SK-N-SH (cell line): ENCODE data around the gene CRACR2A. TPM values are rescaled to one million over a fixed set of nuclear protein-coding genes. Genes with fewer than 3 reads are reported as not detected.

Experiments used
- CTCF ChIA-PET: fragments of 300-600, 350-600 bp; formaldehyde crosslinking; extraction: SDS; loops from one replicate; lab custom pipeline; 2021; lab: Yijun Ruan, JAX
- POLR2A ChIA-PET: fragments of 350-600 bp; sonication (Branson Sonifier 250); formaldehyde crosslinking; extraction: SDS; loops from one replicate; lab custom pipeline; 2020; ENCODE audit warnings: antibody characterized with exemption, inconsistent platforms; lab: Yijun Ruan, JAX
- DNase-seq: peaks from one replicate; pipeline ENCODE4 v3.0.0; 2012
- H2AFZ ChIP-seq: fragments of 200-600 bp; sonication (generic); 2 replicates; pipeline ENCODE4 v1.8.1; 2016; ENCODE audit warnings: antibody characterized with exemption, mild to moderate bottlenecking, low read depth
- H3F3A ChIP-seq: fragments of 200-600 bp; sonication (generic); replicated peaks from 2 replicates; pipeline ENCODE3; 2016; ENCODE audit warnings: antibody characterized with exemption, mild to moderate bottlenecking; ENCODE audit not compliant: insufficient read depth
- H3K27ac ChIP-seq, 2 experiments: fragments of 200-500 bp in 1 of 2; fragments of 200-600 bp in 1 of 2; sonication (Bioruptor generic) in 1 of 2; sonication (generic), shearing (Covaris generic) in 1 of 2; 2 replicates each; pipeline versions ENCODE4 v1.5.1 to v1.6.1; 2014 to 2016; ENCODE audit warnings: low read depth in 2 of 2, inconsistent platforms in 1 of 2, low read length in 1 of 2, mild to moderate bottlenecking in 1 of 2, mixed read lengths in 1 of 2
- H3K27me3 ChIP-seq: fragments of 200-600 bp; sonication (generic), shearing (Covaris generic); 2 replicates; pipeline ENCODE4 v1.6.1; 2016; ENCODE audit warnings: mixed run types; ENCODE audit not compliant: insufficient read depth
- H3K36me3 ChIP-seq, 2 experiments: fragments of 200-500 bp in 1 of 2; fragments of 200-600 bp in 1 of 2; sonication (Bioruptor generic) in 1 of 2; sonication (generic) in 1 of 2; replicated peaks in 1 of 2; 2 replicates each; pipeline versions ENCODE3 to v1.5.1; 2014 to 2016; ENCODE audit warnings: low read length in 1 of 2, mild to moderate bottlenecking in 1 of 2; ENCODE audit not compliant: insufficient read depth in 2 of 2, control insufficient read depth in 1 of 2
- H3K4me1 ChIP-seq, 2 experiments: fragments of 200-500 bp in 1 of 2; fragments of 200-600 bp in 1 of 2; sonication (Bioruptor generic) in 1 of 2; sonication (generic), shearing (Covaris generic) in 1 of 2; 2 replicates each; pipeline versions ENCODE4 v1.5.1 to v1.6.1; 2014 to 2016; ENCODE audit warnings: low read depth in 1 of 2, low read length in 1 of 2, mixed run types in 1 of 2; ENCODE audit not compliant: insufficient read depth in 2 of 2, control insufficient read depth in 1 of 2
- H3K4me2 ChIP-seq: fragments of 200-600 bp; sonication (generic), shearing (Covaris generic); 2 replicates; pipeline ENCODE4 v1.6.1; 2017; ENCODE audit warnings: mixed run types
- H3K4me3 ChIP-seq, 2 experiments: fragments of 200-500 bp in 1 of 2; fragments of 200-600 bp in 1 of 2; sonication (Bioruptor generic) in 1 of 2; sonication (generic), shearing (Covaris generic) in 1 of 2; 2 replicates each; pipeline versions ENCODE4 v1.5.1 to v1.8.1; 2014 to 2016; ENCODE audit warnings: low read depth in 2 of 2, inconsistent platforms in 1 of 2, low read length in 1 of 2, mild to moderate bottlenecking in 1 of 2, mixed read lengths in 1 of 2, moderate library complexity in 1 of 2
- H3K79me2 ChIP-seq: fragments of 200-600 bp; sonication (generic); 2 replicates; pipeline ENCODE4 v1.8.1; 2017; ENCODE audit warnings: mild to moderate bottlenecking; ENCODE audit not compliant: insufficient read depth
- H3K9ac ChIP-seq: fragments of 200-600 bp; sonication (generic); 2 replicates; pipeline ENCODE4 v1.6.1; 2017; ENCODE audit warnings: mixed run types
- H3K9me2 ChIP-seq: fragments of 200-600 bp; sonication (generic); 2 replicates; pipeline ENCODE4 v1.6.1; 2017; ENCODE audit warnings: mixed run types
- H3K9me3 ChIP-seq: fragments of 200-600 bp; sonication (generic); 2 replicates; pipeline ENCODE4 v1.6.1; 2017; ENCODE audit warnings: mixed run types, mild to moderate bottlenecking, moderate library complexity
- H4K20me1 ChIP-seq: fragments of 200-600 bp; sonication (generic); 2 replicates; pipeline ENCODE4 v1.6.1; 2017; ENCODE audit warnings: mild to moderate bottlenecking, mixed run types; ENCODE audit not compliant: insufficient read depth
- CHD2 ChIP-seq: fragments of 150-350 bp; IDR thresholded peaks from 2 replicates; pipeline ENCODE4 v1.6.1; 2018; ENCODE audit warnings: low read length; ENCODE audit not compliant: partially characterized antibody
- ELF1 ChIP-seq: IDR thresholded peaks from 2 replicates; pipeline ENCODE4 v1.4.0; 2012
- EZH2phosphoT487 ChIP-seq: fragments of 200-600 bp; sonication (generic); IDR thresholded peaks from 2 replicates; pipeline ENCODE4 v1.6.1; 2017; ENCODE audit warnings: low read depth, mixed run types, mild to moderate bottlenecking, antibody characterized with exemption, moderate library complexity, borderline replicate concordance
- FOSL2 ChIP-seq: IDR thresholded peaks from 2 replicates; pipeline ENCODE4 v1.4.0; 2012; ENCODE audit warnings: low read depth, mild to moderate bottlenecking, moderate library complexity, borderline replicate concordance
- GABPA ChIP-seq: IDR thresholded peaks from 2 replicates; pipeline ENCODE4 v1.4.0; 2012; ENCODE audit warnings: low read depth, mild to moderate bottlenecking
- GATA2 ChIP-seq: sonication (generic); formaldehyde crosslinking; IDR thresholded peaks from 2 replicates; pipeline ENCODE4 v1.5.0; 2020; ENCODE audit warnings: mild to moderate bottlenecking, missing genetic modification reagents
- IRF3 ChIP-seq: fragments of 150-350 bp; IDR thresholded peaks from 2 replicates; pipeline ENCODE4 v1.6.1; 2016; ENCODE audit warnings: mild to moderate bottlenecking, low read depth, low read length
- JUND ChIP-seq: IDR thresholded peaks from 2 replicates; pipeline ENCODE4 v1.4.0; 2012
- MAX ChIP-seq: IDR thresholded peaks from 2 replicates; pipeline ENCODE4 v1.4.0; 2012; ENCODE audit warnings: low read depth
- MEF2A ChIP-seq: IDR thresholded peaks from 2 replicates; pipeline ENCODE4 v1.4.0; 2012; ENCODE audit warnings: low read depth, borderline replicate concordance
- MXI1 ChIP-seq: IDR thresholded peaks from 2 replicates; pipeline ENCODE4 v1.6.1; 2012; ENCODE audit warnings: mild to moderate bottlenecking, low read depth, low read length, improper control_type of control experiment
- NRF1 ChIP-seq: IDR thresholded peaks from 2 replicates; pipeline ENCODE4 v1.6.1; 2012; ENCODE audit warnings: low read depth, mild to moderate bottlenecking, low read length
- PBX3 ChIP-seq: IDR thresholded peaks from 2 replicates; pipeline ENCODE4; 2012
- RAD21 ChIP-seq: IDR thresholded peaks from 2 replicates; pipeline ENCODE4 v1.6.1; 2012; ENCODE audit warnings: mild to moderate bottlenecking, low read length
- RCOR1 ChIP-seq: fragments of 150-350 bp; IDR thresholded peaks from 2 replicates; pipeline ENCODE4 v1.6.1; 2017; ENCODE audit warnings: antibody characterized with exemption, low read length
- RFX5 ChIP-seq: IDR thresholded peaks from 2 replicates; pipeline ENCODE4 v1.6.1; 2012; ENCODE audit warnings: mild to moderate bottlenecking, improper control_type of control experiment, low read length
- SIN3A ChIP-seq: IDR thresholded peaks from 2 replicates; pipeline ENCODE4 v1.6.1; 2012; ENCODE audit warnings: low read depth, mild to moderate bottlenecking, low read length, moderate library complexity, borderline replicate concordance
- TCF12 ChIP-seq: IDR thresholded peaks from 2 replicates; pipeline ENCODE4 v1.4.0; 2012
- TEAD4 ChIP-seq: IDR thresholded peaks from 2 replicates; pipeline ENCODE4 v1.4.0; 2012; ENCODE audit warnings: mild to moderate bottlenecking, borderline replicate concordance; ENCODE audit not compliant: insufficient read depth
- USF1 ChIP-seq: IDR thresholded peaks from 2 replicates; pipeline ENCODE4 v1.4.0; 2012; ENCODE audit warnings: low read depth, borderline replicate concordance
- USF2 ChIP-seq: fragments of 150-350 bp; IDR thresholded peaks from 2 replicates; pipeline ENCODE4 v1.6.1; 2017; ENCODE audit warnings: antibody characterized with exemption, low read length, low read depth, borderline replicate concordance
- YY1 ChIP-seq: IDR thresholded peaks from 2 replicates; pipeline ENCODE4 v1.4.0; 2012; ENCODE audit warnings: low read depth, mild to moderate bottlenecking
- ZBTB33 ChIP-seq: IDR thresholded peaks from 2 replicates; pipeline ENCODE4 v1.4.0; 2012; ENCODE audit warnings: low read depth, borderline replicate concordance
- WGBS: methylation state at CpG from one replicate; pipeline ENCODE4 v1.1.6; 2017; ENCODE audit warnings: low lambda C conversion rate; 5-methylcytosine and 5-hydroxymethylcytosine counted together
- polyA plus RNA-seq, 3 experiments: library from polyadenylated mRNA; depleted of rRNA; stranded (reverse); fragments of >200 nt; gene quantifications; 2 replicates each; pipeline ENCODE4 v1.2.3, GENCODE V29; 2012

CRACR2A gene
- polyA plus RNA-seq, 1 of the 3 experiments (the other 2 are of a cell fraction) = 0.12 TPM

- TF ChIP-seq USF2 = no peak
- no peak for TF ChIP-seq FOSL2
- TF ChIP-seq PBX3 = no peak
- TF ChIP-seq MEF2A = no peak
- TF ChIP-seq TCF12 = no peak
- TF ChIP-seq ZBTB33 = no peak
- TF ChIP-seq RAD21 = no peak
- no peak for TF ChIP-seq GATA2 (CRISPR knock-in tag)
- no peak for TF ChIP-seq RCOR1
- TF ChIP-seq JUND = no peak
- TF ChIP-seq MXI1 = no peak
- TF ChIP-seq USF1 = no peak
Measured at GRCh38 chr12:3753544-3754284, 805 bp upstream of the CRACR2A start (continued).

GRCh38 chr12:3752096-3752709 lies 706 bp downstream of the CRACR2A start:
- no peaks in the 10 kb centered on the region for H3K27me3 ChIP-seq
- DNase-seq = peak; percentile 31
- ChIA-PET POLR2A (no interaction called here), CTCF (interaction anchor here (0.6 to 1.7 kb wide), 8 partner anchors 8 to 452 kb away, joined by 3 to 12 read pairs (median 4); no protein-coding TSS in a partner anchor)
- H3K9ac ChIP-seq = no peak overlapping the region
- H3K4me2 ChIP-seq = no peak overlapping the region
- no peaks in the 10 kb centered on the region for H3F3A ChIP-seq
- H3K27ac ChIP-seq = no peak overlapping the region
- H4K20me1 ChIP-seq = no peaks in the 10 kb centered on the region
- WGBS = 81% methylated on average over 18 of the region's 18 CpGs
- no peak overlapping the region for H2AFZ ChIP-seq
- H3K4me3 ChIP-seq = no peak overlapping the region
- H3K36me3 ChIP-seq = no peaks in the 10 kb centered on the region
- no peaks in the 10 kb centered on the region for H3K9me2 ChIP-seq
- peaks cover 0 to 2% of the 10 kb centered on the region in 2 experiments; a peak in 1 of 4 replicates for H3K4me1 ChIP-seq
- no peaks in the 10 kb centered on the region for H3K9me3 ChIP-seq
- no peaks in the 10 kb centered on the region for H3K79me2 ChIP-seq
- TF ChIP-seq JUND (no peak), SIN3A (no peak), GABPA (no peak), ZBTB33 (no peak), CHD2 (no peak), RFX5 (no peak), MAX (no peak), TEAD4 (no peak), FOSL2 (no peak), EZH2phosphoT487 (no peak), YY1 (no peak), NRF1 (no peak), ELF1 (no peak), IRF3 (no peak)
